ENCODE data around the gene GGT6. TPM values are rescaled to one million over a fixed set of nuclear protein-coding genes. Genes with fewer than 3 reads are reported as not detected.
A peak's percentile ranks its signal among the peaks of the same experiment; 100 is the strongest.
"Not testable (repeated sequence)": the region's sequence is repeated elsewhere in the genome, so short reads cannot be mapped to it uniquely, and the experiment has no call there.

The GGT6 gene, protein sequence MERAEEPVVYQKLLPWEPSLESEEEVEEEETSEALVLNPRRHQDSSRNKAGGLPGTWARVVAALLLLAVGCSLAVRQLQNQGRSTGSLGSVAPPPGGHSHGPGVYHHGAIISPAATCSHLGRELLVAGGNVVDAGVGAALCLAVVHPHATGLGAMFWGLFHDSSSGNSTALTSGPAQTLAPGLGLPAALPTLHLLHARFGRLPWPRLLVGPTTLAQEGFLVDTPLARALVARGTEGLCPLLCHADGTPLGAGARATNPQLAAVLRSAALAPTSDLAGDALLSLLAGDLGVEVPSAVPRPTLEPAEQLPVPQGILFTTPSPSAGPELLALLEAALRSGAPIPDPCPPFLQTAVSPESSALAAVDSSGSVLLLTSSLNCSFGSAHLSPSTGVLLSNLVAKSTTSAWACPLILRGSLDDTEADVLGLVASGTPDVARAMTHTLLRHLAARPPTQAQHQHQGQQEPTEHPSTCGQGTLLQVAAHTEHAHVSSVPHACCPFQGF
- total RNA-seq = not detected

DNA sequence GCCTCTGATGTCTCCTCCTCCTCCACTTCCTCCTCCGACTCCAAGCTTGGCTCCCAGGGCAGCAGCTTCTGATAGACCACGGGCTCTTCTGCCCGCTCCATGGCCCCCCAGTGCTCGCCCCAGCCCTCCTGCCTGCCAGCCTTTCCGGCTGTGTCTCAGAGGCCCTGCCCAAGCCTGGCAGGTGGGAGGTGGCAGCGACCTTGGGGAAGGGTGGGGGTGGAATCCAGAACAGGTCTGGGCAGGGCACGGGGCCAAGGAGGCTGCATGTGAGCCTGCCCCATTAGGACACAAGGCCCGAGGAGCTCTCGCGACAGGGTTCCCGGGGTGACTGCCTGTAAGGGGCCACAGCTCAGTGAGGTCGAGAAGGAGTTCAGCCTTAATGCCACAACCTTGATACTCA is at the start of gene GGT6:
Gene GGT6 (minus strand): TSS at position 157 of the 400 bp plus-strand sequence. CDS start 56 bp downstream, at position 101.
- no peak within 1 kb of the TSS for H3K27ac Mint-ChIP-seq

DNA sequence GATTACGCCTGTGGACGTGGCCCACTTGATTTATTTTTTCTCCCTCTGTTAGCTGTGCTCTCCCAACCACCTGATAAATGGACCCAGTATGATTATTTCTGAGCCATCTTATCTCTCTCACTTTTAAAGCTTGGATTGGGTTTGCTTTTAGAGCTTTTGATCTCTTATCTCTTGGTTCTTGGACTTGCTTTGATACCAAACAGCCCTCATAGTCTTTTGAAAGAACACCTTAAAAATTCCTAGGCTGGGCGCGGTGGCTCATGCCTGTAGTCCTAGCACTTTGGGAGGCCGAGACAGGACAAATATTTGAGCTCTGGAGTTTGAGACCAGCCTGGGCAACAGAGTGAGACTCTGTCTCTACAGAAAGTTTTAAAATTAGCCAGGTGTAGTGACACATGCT is 49.8 kb upstream of the GGT6 start:
- Mint-ChIP-seq H3K9me3 (no peaks in the 10 kb centered on the region), H3K27me3 (peaks cover 17 to 31% of the 10 kb centered on the region in 2 donors), H3K4me3 (no peak overlapping the region), H3K27ac (no peak overlapping the region), H3K4me1 (ENCODE audit: low read depth in 2 of 2) (no peaks in the 10 kb centered on the region), H3K36me3 (no peaks in the 10 kb centered on the region)
- no peak for DNase-seq (ENCODE audit: low spot score)
- ATAC-seq = no peak

More for the DNA sequence above, at the start of gene GGT6:
- DNase-seq (ENCODE audit: low spot score) (no peak), ATAC-seq (no peak)
- Mint-ChIP-seq H3K4me1 (ENCODE audit: low read depth in 2 of 2) (peaks cover 14 to 30% of the 10 kb centered on the region in 2 donors), H3K4me3 (no peak within 1 kb of the TSS), H3K27me3 (no peaks in the 10 kb centered on the region), H3K36me3 (no peaks in the 10 kb centered on the region), H3K9me3 (no peaks in the 10 kb centered on the region)

DNA sequence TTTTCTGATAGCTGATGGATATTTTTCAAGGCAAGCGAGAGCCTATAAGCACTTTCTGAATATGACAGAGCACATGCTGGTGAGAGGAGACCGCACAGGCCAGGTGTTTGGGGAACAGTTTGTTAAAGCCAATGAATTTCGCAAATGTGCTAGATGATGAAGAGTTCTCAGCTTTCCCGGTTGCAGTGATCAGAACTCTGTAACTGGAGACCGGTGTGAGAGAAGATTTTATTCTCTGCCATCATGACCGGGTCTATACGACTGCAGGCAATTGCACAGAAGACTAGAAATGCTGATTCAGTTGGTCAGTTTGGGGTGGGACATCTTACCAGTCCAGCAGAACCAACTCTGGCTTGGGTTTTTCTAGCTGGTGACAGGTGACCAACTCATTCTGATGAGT is 49.4 kb upstream of the GGT6 start:
- no peaks in the 10 kb centered on the region for H3K4me1 Mint-ChIP-seq (ENCODE audit: low read depth in 2 of 2)
- H3K27ac Mint-ChIP-seq = no peak overlapping the region
- no peaks in the 10 kb centered on the region for H3K9me3 Mint-ChIP-seq
- no peak overlapping the region for H3K4me3 Mint-ChIP-seq
- ATAC-seq (no peak), DNase-seq (ENCODE audit: low spot score) (no peak)
- H3K36me3 Mint-ChIP-seq = no peaks in the 10 kb centered on the region
- H3K27me3 Mint-ChIP-seq = peaks cover 17 to 31% of the 10 kb centered on the region in 2 donors

DNA sequence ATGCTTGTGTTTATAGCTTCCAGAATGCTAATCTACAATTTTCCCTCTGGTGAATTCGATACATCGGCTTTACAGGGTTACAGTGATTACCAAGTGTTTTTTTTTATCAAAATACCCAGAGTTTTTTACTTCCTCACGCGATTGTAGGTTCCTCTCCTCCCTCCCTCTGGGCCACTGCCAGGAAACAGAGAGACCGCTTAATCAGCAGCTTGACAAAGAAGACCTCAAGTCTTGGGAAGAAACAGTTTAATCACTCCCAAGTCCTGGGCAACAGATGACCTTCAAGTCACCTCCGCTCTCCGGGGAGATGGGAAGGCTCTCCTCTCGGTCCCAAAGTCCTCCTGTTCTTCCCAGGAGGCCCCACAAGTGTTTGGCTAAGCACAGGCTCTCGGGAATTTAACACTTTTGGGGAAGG is 47.4 kb upstream of the GGT6 start:
- ATAC-seq (no peak), DNase-seq (ENCODE audit: low spot score) (no peak)
- Mint-ChIP-seq H3K27ac (no peak overlapping the region), H3K4me1 (ENCODE audit: low read depth in 2 of 2) (no peaks in the 10 kb centered on the region), H3K9me3 (no peaks in the 10 kb centered on the region), H3K36me3 (no peaks in the 10 kb centered on the region), H3K4me3 (no peak overlapping the region), H3K27me3 (peaks cover 17 to 25% of the 10 kb centered on the region in 2 donors)

DNA sequence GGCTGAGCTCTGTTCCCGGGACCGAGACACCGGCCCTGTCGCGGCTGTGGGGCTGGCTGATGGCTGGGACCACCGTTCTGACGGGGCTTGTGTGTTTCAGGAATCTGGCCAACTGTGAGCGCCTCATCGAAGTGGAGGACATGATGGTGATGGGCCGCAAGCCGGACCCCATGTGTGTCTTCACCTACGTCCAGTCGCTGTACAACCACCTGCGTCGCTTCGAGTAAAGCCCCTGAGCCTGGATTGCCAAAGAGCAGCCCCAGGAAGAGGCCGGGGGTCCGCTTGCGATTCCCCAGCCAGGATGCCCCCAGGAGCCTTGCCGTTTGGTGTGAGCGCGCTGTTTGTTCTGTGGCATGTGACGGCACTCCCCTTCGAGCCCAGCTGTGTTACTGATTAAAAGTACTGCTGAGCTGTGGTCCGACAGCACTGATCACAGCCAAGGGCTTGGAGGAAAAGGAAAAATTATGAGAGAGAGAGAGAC is 46.9 kb upstream of the GGT6 start:
- no peak for DNase-seq (ENCODE audit: low spot score)
- H3K27me3 Mint-ChIP-seq = peaks cover 17 to 25% of the 10 kb centered on the region in 2 donors
- H3K9me3 Mint-ChIP-seq = no peaks in the 10 kb centered on the region
- H3K36me3 Mint-ChIP-seq = no peaks in the 10 kb centered on the region
- no peak for ATAC-seq
- H3K4me1 Mint-ChIP-seq (ENCODE audit: low read depth in 2 of 2) = no peaks in the 10 kb centered on the region
- H3K27ac Mint-ChIP-seq = no peak overlapping the region
- no peak overlapping the region for H3K4me3 Mint-ChIP-seq

DNA sequence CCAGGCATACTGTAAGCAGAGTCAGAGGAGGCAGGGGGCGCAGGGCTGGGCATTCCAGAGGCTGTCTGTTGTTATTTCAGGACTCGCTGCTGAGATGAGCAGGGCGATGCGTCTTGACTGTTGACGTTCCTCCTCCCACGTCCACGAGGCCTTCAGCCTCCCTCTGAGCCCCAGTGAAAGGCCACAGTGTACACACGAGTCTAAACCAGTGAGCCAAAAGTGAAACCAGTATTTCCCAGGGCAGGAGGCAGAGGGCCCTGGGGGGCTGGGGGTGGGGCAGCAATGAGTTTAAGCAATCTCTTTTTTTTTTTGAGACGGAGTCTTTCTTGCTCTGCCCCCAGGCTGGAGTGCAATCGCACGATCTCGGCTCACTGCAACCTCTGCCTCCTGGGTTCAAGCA is 45.4 kb upstream of the GGT6 start:
- no peak for DNase-seq (ENCODE audit: low spot score)
- no peak for ATAC-seq
- peaks cover 14 to 18% of the 10 kb centered on the region in 2 donors for H3K27me3 Mint-ChIP-seq
- no peak overlapping the region for H3K27ac Mint-ChIP-seq
- no peaks in the 10 kb centered on the region for H3K4me1 Mint-ChIP-seq (ENCODE audit: low read depth in 2 of 2)
- no peak overlapping the region for H3K4me3 Mint-ChIP-seq
- no peaks in the 10 kb centered on the region for H3K9me3 Mint-ChIP-seq
- no peaks in the 10 kb centered on the region for H3K36me3 Mint-ChIP-seq

DNA sequence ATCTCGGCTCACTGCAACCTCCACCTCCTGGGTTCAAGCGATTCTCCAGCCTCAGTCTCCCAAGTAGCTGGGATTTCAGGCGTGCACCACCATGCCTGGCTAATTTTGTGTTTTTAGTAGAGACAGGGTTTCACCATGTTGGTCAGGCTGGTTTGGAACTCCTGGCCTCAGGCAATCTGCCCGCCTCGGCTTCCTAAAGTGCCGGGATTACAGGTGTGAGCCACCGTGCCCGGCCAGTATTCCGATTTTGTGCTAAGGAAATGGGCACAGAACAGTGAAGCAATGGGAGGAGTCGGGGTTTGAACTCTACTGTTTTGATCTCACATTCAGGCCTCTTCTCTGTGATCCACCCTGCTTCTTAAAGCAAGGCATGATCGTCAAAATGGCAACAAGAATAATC is 44.4 kb upstream of the GGT6 start:
- H3K36me3 Mint-ChIP-seq; H3K27ac Mint-ChIP-seq; DNase-seq (ENCODE audit: low spot score); H3K4me1 Mint-ChIP-seq (ENCODE audit: low read depth in 2 of 2); H3K4me3 Mint-ChIP-seq; H3K9me3 Mint-ChIP-seq; ATAC-seq: not testable (repeated sequence)
- H3K27me3 Mint-ChIP-seq = peaks cover 14 to 16% of the 10 kb centered on the region in 2 donors

DNA sequence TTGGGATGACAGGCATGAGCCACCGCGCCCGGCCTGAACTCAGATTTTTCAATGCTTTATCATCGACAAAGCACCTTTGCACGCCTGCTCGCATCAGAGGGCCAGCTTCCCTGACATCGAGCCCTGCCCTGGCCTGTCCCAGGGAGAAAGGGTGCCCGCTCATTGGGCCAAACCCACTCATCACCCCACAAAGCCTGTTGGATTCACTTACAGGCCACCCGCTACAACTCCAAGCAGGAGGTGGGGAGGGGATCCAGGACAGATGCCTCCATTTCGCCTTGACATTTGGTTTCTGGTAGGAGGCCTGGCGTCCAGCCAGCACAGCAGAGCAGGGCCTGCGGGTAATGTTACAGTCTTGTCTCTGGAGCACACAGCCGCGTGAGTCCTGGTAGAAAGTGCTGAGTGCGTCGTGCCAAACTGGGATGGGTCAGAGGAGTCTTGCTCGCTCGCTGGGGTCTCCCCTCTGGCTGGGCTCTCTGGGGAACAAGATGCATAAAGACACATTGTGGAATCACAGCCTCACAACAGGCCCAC is 43.8 kb upstream of the GGT6 start:
- H3K27ac Mint-ChIP-seq = no peak overlapping the region
- no peaks in the 10 kb centered on the region for H3K36me3 Mint-ChIP-seq
- peaks cover 10 to 11% of the 10 kb centered on the region in 2 donors for H3K27me3 Mint-ChIP-seq
- no peak for DNase-seq (ENCODE audit: low spot score)
- ATAC-seq = no peak
- no peaks in the 10 kb centered on the region for H3K4me1 Mint-ChIP-seq (ENCODE audit: low read depth in 2 of 2)
- H3K4me3 Mint-ChIP-seq = no peak overlapping the region
- no peaks in the 10 kb centered on the region for H3K9me3 Mint-ChIP-seq

DNA sequence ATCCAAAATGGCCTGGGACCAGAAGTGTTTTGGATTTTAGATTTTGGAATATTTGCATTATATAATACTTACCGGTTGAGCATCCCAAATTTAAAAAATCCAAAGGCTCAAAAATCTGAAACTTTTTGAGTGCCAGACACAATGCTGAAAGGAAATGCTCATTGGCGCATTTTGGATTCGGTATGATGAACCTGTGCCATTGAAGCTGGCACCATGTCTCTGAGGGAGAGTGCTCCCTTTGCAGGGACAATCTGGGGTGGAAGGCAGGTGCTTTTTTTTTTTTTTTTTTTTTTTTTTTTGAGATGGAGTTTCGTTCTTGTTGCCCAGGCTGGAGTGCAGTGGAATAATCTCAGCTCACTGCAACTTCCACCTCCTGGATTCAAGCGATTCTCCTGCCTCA is 41.7 kb upstream of the GGT6 start:
- H3K9me3 Mint-ChIP-seq = no peaks in the 10 kb centered on the region
- DNase-seq (ENCODE audit: low spot score) (no peak), ATAC-seq (no peak)
- H3K36me3 Mint-ChIP-seq = no peaks in the 10 kb centered on the region
- H3K4me3 Mint-ChIP-seq = no peak overlapping the region
- peaks cover 0 to 6% of the 10 kb centered on the region in 2 donors for H3K27me3 Mint-ChIP-seq
- H3K4me1 Mint-ChIP-seq (ENCODE audit: low read depth in 2 of 2) = no peaks in the 10 kb centered on the region
- no peak overlapping the region for H3K27ac Mint-ChIP-seq

DNA sequence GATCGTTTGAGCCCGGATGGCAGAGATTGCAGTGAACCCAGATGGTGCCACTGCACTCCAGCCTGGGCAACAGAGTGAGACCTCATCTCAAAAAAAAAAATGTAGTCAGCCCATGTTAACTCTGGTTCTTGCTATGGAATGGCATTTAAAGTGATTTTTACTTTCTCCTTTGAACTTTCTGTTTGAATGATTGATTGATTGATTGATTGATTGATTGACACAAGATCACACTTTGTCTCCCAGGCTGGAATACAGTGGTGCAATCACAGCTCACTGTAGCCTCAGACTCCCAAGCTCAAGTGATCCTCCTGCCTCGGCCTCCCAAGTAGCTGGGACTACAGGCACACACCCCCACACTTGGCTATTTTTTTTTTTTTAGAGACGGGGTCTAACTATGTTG is 40.9 kb upstream of the GGT6 start:
- Mint-ChIP-seq H3K9me3 (no peaks in the 10 kb centered on the region), H3K4me3 (no peak overlapping the region), H3K4me1 (ENCODE audit: low read depth in 2 of 2) (no peaks in the 10 kb centered on the region), H3K36me3 (no peaks in the 10 kb centered on the region), H3K27ac (no peak overlapping the region), H3K27me3 (peaks cover 0 to 7% of the 10 kb centered on the region in 2 donors)
- DNase-seq (ENCODE audit: low spot score) = no peak
- ATAC-seq = no peak

DNA sequence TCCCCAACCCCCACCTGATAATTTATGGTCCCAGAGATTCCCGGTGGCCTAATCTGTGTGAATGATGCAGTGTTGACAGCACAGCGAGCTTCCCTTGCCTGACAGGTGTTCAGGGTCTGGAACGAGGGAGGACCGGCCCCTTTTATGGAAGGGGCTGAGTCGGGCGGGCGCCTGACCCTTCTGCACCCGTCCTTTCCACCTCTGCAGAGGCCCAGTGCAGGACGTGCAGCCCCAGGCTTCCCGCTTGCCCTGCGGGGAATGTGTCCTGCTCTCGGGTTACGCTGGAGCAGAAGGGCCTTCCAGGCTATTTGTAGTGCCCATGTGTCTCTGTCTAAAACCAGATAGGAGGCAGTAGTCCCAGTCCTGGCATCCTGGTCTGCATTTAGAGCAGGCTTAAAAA is 40.2 kb upstream of the GGT6 start:
- no peaks in the 10 kb centered on the region for H3K4me1 Mint-ChIP-seq (ENCODE audit: low read depth in 2 of 2)
- no peak overlapping the region for H3K27ac Mint-ChIP-seq
- peaks cover 0 to 7% of the 10 kb centered on the region in 2 donors for H3K27me3 Mint-ChIP-seq
- no peak overlapping the region for H3K4me3 Mint-ChIP-seq
- ATAC-seq (no peak), DNase-seq (ENCODE audit: low spot score) (peak; percentile 39)
- H3K9me3 Mint-ChIP-seq = no peaks in the 10 kb centered on the region
- no peaks in the 10 kb centered on the region for H3K36me3 Mint-ChIP-seq

DNA sequence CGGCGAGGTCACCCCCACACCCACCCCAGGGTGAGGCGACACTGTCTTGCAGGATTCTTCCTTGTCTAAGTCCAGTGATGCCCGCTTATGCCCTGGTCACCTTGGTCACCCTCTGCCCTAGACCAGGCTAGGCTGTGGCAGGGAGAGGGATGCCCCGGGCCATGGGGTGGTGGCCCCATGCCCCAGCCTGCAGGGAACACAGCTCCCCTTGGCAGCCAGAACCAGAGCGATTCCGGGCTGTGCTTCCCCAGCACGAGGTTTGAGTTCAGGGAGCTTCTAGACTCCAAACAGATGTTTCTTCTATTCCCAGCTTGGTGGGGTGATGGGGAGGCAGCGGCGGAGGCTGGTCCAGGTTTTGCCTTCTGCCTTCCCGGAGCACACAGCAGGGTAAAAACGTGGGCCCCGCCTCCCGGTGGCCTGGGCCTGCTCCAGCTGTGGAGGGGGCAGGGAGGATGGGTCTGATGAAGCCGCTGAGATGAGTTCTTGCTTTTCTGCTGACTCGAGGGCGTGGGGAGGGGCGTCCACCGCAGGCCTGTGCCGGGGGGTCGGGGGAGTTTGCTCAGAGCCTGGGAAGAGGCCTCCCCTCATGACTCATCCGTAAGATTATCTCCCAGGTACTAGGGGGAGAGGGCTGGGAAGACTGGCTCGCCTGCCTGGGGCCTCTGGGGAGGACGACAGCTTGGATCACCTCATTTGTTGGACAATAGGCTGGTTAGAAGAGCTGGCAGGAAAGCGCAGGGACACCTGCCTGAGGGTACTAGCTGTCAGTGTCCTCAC is 39.3 kb upstream of the GGT6 start:
- ATAC-seq = no peak
- no peaks in the 10 kb centered on the region for H3K36me3 Mint-ChIP-seq
- H3K4me3 Mint-ChIP-seq = no peak overlapping the region
- H3K27me3 Mint-ChIP-seq = peaks cover 0 to 7% of the 10 kb centered on the region in 2 donors
- no peak overlapping the region for H3K27ac Mint-ChIP-seq
- no peaks in the 10 kb centered on the region for H3K9me3 Mint-ChIP-seq
- DNase-seq (ENCODE audit: low spot score) = no peak
- H3K4me1 Mint-ChIP-seq (ENCODE audit: low read depth in 2 of 2) = no peaks in the 10 kb centered on the region

DNA sequence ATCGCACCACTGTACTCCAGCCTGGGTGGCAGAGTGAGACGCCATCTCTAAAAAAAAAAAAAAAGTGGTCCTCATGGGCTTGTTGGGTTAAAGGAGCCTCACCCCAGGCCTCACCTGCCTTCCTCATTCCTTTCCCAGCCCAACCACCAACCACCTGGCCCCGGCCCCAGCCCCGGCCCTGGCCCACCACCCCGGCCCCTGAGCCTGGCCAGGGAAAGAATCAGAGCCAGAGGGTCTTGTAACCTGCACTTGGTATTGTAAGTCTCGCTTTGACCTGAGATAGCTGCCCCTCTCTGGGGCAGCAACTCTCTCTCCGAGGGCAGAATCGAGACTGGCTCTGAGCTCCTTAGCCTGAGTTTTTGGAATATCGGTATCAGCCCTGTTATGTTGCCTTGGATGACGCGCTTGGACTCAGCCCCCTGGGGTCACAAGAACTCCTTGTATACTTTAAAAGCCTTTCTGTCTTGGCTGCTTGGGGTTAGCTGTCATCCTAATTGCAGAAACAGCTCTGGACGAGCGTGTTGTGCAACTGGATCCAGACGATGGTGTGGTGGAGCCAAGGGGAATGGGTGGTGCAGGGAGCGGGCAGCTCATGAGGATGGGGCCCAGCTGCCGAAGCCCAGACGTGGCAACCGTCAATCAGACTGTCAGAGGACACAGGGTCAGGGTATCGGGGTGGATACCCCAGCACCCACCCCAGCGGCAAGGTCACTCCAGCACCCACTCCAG is 38.6 kb upstream of the GGT6 start:
- DNase-seq (ENCODE audit: low spot score) (no peak), ATAC-seq (peak in 1 of 2 donors; percentile 2)
- Mint-ChIP-seq H3K36me3 (no peaks in the 10 kb centered on the region), H3K4me3 (no peak overlapping the region), H3K9me3 (no peaks in the 10 kb centered on the region), H3K27me3 (peaks cover 0 to 5% of the 10 kb centered on the region in 2 donors), H3K27ac (no peak overlapping the region), H3K4me1 (ENCODE audit: low read depth in 2 of 2) (no peaks in the 10 kb centered on the region)

All from natural killer cell treated with Interleukin-12 subunit alpha and Interleukin-12 subunit beta and Interleukin-15 and Interleukin-18, amount 100 ng/mL, for 72 hours (primary cell).